HepG2 (cell line): ENCODE results near the gene CENPB. TPM values are rescaled to one million over a fixed set of nuclear protein-coding genes. Genes with fewer than 3 reads are reported as not detected.

Experiments
- DMAP1 ChIP-seq: IDR thresholded peaks from 2 replicates; pipeline ENCODE4 v1.6.1; 2016
- ELF3 ChIP-seq: IDR thresholded peaks from 2 replicates; pipeline ENCODE4 v1.6.1; 2016; ENCODE audit warnings: missing genetic modification reagents, missing compliant biosample characterization
- IKZF4 ChIP-seq: sonication (generic); formaldehyde crosslinking; IDR thresholded peaks from 2 replicates; pipeline ENCODE4 v1.5.1; 2020; ENCODE audit warnings: borderline replicate concordance, mild to moderate bottlenecking, low read depth, missing genetic modification reagents; ENCODE audit errors: not compliant biosample characterization
- MED1 ChIP-seq: sonication (generic); formaldehyde crosslinking; IDR thresholded peaks from 2 replicates; pipeline ENCODE4 v1.4.0; 2020; ENCODE audit warnings: missing genetic modification reagents
- MEIS1 ChIP-seq: sonication (generic); formaldehyde crosslinking; IDR thresholded peaks from 2 replicates; pipeline ENCODE4 v1.9.0; 2021; ENCODE audit warnings: mild to moderate bottlenecking, missing genetic modification reagents, moderate library complexity, borderline replicate concordance
- MTF1 ChIP-seq: sonication (generic); formaldehyde crosslinking; IDR thresholded peaks from 2 replicates; pipeline ENCODE4 v1.5.0; 2020; ENCODE audit warnings: missing genetic modification reagents
- NFYC ChIP-seq: IDR thresholded peaks from 2 replicates; pipeline ENCODE4 v1.6.1; 2016; ENCODE audit warnings: missing genetic modification reagents, missing compliant biosample characterization
- RFXAP ChIP-seq: sonication (generic); formaldehyde crosslinking; IDR thresholded peaks from 2 replicates; pipeline ENCODE4 v1.4.0; 2020; ENCODE audit warnings: missing genetic modification reagents, borderline replicate concordance
- SOX6 ChIP-seq, 2 experiments: fragments of 450-650 bp in 1 of 2; sonication (generic) in 1 of 2; formaldehyde crosslinking in 1 of 2; IDR thresholded peaks; 2 replicates each; pipeline versions ENCODE4 v1.4.0 to v1.6.1; 2017 to 2020; ENCODE audit warnings: antibody characterized with exemption in 1 of 2, mild to moderate bottlenecking in 1 of 2, missing genetic modification reagents in 1 of 2
- SP4 ChIP-seq: sonication (generic); formaldehyde crosslinking; IDR thresholded peaks from 2 replicates; pipeline ENCODE4 v1.8.1; 2023; ENCODE audit warnings: mild to moderate bottlenecking, missing genetic modification reagents
- TEAD3 ChIP-seq: optimal IDR thresholded peaks from 2 replicates; pipeline ENCODE3; 2016; ENCODE audit warnings: borderline replicate concordance
- ZNF232 ChIP-seq: sonication (generic); formaldehyde crosslinking; IDR thresholded peaks from 2 replicates; pipeline ENCODE4 v1.4.0; 2020; ENCODE audit warnings: missing genetic modification reagents, borderline replicate concordance
- ZSCAN21 ChIP-seq: sonication (generic); formaldehyde crosslinking; IDR thresholded peaks from 2 replicates; pipeline ENCODE4 v1.8.0; 2022; ENCODE audit warnings: mild to moderate bottlenecking, missing genetic modification reagents, moderate library complexity, borderline replicate concordance
- ZSCAN30 ChIP-seq: sonication (generic); formaldehyde crosslinking; IDR thresholded peaks from 2 replicates; pipeline ENCODE4 v1.5.0; 2020; ENCODE audit warnings: mild to moderate bottlenecking, missing genetic modification reagents
- polyA plus RNA-seq, 8 experiments: library from polyadenylated mRNA; depleted of rRNA in 3 of 8; stranded (reverse) in 7 of 8; unstranded in 1 of 8; fragments of >200 nt; fragmentation: Illumina TruSeq in 4 of 8; extraction: Trizol in 4 of 8; gene quantifications; 2 replicates each; pipeline versions ENCODE4 v1.2.1 to v1.2.3, GENCODE V29; 2011 to 2016; ENCODE audit warnings: low read depth in 4 of 8, missing spikeins in 1 of 8, mixed read lengths in 1 of 8; ENCODE audit not compliant: insufficient read depth in 1 of 8
- total RNA-seq, 5 experiments: library from RNA; depleted of rRNA; stranded (reverse); fragments of >200 nt; fragmentation: Illumina TruSeq; extraction: Trizol; gene quantifications; 2 replicates each; pipeline ENCODE4 v1.2.3, GENCODE V29; 2016; ENCODE audit warnings: low read depth in 1 of 5
- TF ChIP-seq, protein P1 (sequence below): sonication (generic); formaldehyde crosslinking; IDR thresholded peaks from 2 replicates; pipeline ENCODE4; 2020; ENCODE audit warnings: missing genetic modification reagents, mild to moderate bottlenecking, borderline replicate concordance
- TF ChIP-seq, protein P2 (sequence below): sonication (generic); formaldehyde crosslinking; IDR thresholded peaks from 2 replicates; pipeline ENCODE4 v1.4.0; 2020; ENCODE audit warnings: missing genetic modification reagents
- TF ChIP-seq, protein P3 (sequence below): sonication (generic); formaldehyde crosslinking; IDR thresholded peaks from 2 replicates; pipeline ENCODE4 v1.4.0; 2020; ENCODE audit warnings: missing genetic modification reagents
- TF ChIP-seq, protein P4 (sequence below): sonication (generic); formaldehyde crosslinking; IDR thresholded peaks from 2 replicates; pipeline ENCODE4 v1.5.0; 2020; ENCODE audit warnings: missing genetic modification reagents
- TF ChIP-seq, protein P5 (sequence below): sonication (generic); formaldehyde crosslinking; conservative IDR thresholded peaks from 2 replicates; pipeline ENCODE4 v1.5.0; 2020; ENCODE audit warnings: missing genetic modification reagents

Gene CENPB
- total and polyA plus RNA-seq, 2 of the 13 experiments (the other 11 are each of a cell fraction or from before 2014, with no cell fraction given): 10.4 to 54.5 TPM

DNA sequence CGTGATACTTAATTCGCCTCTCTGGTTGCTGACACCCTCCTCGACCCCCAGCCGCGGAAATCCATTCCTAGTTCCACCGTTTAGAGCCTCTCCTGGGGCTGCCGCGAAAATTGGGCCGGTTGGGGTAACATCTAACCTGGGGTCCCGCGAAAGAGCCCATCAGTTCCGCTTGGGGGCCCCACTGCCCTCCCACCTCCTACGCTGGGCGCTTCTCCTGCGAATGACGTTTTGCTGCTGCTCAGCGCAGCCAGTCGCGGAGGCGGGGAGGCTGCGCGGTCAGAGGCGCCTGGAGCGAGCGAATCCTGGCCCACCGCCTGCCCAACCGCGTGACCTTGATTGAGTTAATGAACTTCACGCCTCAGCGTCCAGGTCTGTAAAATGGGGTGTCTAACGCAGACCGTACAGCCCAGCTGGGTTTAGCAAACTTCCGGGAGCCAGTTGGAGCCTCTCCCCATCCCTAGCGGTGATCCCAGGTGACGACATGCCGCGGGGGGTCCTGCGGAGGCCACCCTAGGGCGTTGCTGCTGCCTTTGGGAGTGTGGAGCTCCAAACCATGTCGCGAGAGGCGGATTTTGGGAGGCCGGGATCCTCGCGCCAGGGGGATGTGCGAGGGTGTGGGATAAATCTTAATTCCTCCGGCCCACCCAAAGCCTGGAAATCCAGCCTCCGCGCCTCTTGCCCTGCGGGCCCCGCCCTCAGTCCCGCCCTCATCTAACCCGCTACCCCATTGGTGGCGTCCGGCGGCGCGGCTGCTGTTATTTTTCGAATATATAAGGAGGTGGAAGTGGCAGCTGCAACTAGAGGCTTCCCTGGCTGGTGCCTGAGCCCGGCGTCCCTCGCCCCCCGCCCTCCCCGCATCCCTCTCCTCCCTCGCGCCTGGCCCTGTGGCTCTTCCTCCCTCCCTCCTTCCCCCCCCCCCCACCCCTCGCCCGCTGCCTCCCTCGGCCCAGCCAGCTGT is 9.2 kb upstream of the CENPB start, which contains the start of gene CDC25B (continued):
- TF ChIP-seq, protein P1, sequence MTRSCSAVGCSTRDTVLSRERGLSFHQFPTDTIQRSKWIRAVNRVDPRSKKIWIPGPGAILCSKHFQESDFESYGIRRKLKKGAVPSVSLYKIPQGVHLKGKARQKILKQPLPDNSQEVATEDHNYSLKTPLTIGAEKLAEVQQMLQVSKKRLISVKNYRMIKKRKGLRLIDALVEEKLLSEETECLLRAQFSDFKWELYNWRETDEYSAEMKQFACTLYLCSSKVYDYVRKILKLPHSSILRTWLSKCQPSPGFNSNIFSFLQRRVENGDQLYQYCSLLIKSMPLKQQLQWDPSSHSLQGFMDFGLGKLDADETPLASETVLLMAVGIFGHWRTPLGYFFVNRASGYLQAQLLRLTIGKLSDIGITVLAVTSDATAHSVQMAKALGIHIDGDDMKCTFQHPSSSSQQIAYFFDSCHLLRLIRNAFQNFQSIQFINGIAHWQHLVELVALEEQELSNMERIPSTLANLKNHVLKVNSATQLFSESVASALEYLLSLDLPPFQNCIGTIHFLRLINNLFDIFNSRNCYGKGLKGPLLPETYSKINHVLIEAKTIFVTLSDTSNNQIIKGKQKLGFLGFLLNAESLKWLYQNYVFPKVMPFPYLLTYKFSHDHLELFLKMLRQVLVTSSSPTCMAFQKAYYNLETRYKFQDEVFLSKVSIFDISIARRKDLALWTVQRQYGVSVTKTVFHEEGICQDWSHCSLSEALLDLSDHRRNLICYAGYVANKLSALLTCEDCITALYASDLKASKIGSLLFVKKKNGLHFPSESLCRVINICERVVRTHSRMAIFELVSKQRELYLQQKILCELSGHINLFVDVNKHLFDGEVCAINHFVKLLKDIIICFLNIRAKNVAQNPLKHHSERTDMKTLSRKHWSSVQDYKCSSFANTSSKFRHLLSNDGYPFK (CRISPR knock-in tag): peak; percentile 80
- TF ChIP-seq ZSCAN21 (peak; percentile 88), RFXAP (CRISPR knock-in tag) (peak; percentile 14; the same call in 1 of the 2 replicates), DMAP1 (CRISPR knock-in tag) (peak; percentile 62; the same call in 1 of the 2 replicates), MED1 (CRISPR knock-in tag) (peak; percentile 5; the same call in 1 of the 2 replicates), SP4 (CRISPR knock-in tag) (peak; percentile 75), ELF3 (CRISPR knock-in tag) (peak; percentile 95), MEIS1 (peak; percentile 96), ZNF232 (CRISPR knock-in tag) (peak; percentile 56; the same call in 1 of the 2 replicates), MTF1 (CRISPR knock-in tag) (no peak), IKZF4 (CRISPR knock-in tag) (no peak), ZSCAN30 (CRISPR knock-in tag) (no peak), SOX6 (IDR thresholded peaks at IDR 0.05) (no peak), SOX6 (CRISPR knock-in tag; IDR thresholded peaks at IDR 0.05) (no peak; the same call in 1 of the 2 replicates), TEAD3 (CRISPR knock-in tag) (peak; percentile 62), NFYC (CRISPR knock-in tag) (peak; percentile 82)
- TF ChIP-seq, protein P2, sequence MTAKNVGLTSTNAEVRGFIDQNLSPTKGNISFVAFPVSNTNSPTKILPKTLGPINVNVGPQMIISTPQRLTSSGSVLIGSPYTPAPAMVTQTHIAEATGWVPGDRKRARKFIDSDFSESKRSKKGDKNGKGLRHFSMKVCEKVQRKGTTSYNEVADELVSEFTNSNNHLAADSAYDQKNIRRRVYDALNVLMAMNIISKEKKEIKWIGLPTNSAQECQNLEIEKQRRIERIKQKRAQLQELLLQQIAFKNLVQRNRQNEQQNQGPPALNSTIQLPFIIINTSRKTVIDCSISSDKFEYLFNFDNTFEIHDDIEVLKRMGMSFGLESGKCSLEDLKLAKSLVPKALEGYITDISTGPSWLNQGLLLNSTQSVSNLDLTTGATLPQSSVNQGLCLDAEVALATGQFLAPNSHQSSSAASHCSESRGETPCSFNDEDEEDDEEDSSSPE (CRISPR knock-in tag): peak; percentile 96
- TF ChIP-seq, protein P3, sequence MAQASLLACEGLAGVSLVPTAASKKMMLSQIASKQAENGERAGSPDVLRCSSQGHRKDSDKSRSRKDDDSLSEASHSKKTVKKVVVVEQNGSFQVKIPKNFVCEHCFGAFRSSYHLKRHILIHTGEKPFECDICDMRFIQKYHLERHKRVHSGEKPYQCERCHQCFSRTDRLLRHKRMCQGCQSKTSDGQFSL (CRISPR knock-in tag): peak; percentile 71; the same call in 1 of the 2 replicates
- TF ChIP-seq, protein P4, sequence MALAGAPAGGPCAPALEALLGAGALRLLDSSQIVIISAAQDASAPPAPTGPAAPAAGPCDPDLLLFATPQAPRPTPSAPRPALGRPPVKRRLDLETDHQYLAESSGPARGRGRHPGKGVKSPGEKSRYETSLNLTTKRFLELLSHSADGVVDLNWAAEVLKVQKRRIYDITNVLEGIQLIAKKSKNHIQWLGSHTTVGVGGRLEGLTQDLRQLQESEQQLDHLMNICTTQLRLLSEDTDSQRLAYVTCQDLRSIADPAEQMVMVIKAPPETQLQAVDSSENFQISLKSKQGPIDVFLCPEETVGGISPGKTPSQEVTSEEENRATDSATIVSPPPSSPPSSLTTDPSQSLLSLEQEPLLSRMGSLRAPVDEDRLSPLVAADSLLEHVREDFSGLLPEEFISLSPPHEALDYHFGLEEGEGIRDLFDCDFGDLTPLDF: peak; percentile 75
- TF ChIP-seq, protein P5, sequence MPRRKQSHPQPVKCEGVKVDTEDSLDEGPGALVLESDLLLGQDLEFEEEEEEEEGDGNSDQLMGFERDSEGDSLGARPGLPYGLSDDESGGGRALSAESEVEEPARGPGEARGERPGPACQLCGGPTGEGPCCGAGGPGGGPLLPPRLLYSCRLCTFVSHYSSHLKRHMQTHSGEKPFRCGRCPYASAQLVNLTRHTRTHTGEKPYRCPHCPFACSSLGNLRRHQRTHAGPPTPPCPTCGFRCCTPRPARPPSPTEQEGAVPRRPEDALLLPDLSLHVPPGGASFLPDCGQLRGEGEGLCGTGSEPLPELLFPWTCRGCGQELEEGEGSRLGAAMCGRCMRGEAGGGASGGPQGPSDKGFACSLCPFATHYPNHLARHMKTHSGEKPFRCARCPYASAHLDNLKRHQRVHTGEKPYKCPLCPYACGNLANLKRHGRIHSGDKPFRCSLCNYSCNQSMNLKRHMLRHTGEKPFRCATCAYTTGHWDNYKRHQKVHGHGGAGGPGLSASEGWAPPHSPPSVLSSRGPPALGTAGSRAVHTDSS (CRISPR knock-in tag): 0 out of 2 replicates have a peak, but pooled peaks have one; percentile 22
